Left ventricle myocardium superior (tissue), 1 donor: Measurements from ENCODE around the gene LRBA. TPM values are rescaled to one million over a fixed set of nuclear protein-coding genes. Genes with fewer than 3 reads are reported as not detected.
A peak's percentile ranks its signal among the peaks of the same experiment; 100 is the strongest.
"Not testable (repeated sequence)": the region's sequence is repeated elsewhere in the genome, so short reads cannot be mapped to it uniquely, and the experiment has no call there.

Experiments
- ATAC-seq: fragments of 200-7000 bp; cut with Tn5 transposase; one replicate; pipeline ENCODE4 v1.9.1; 2020; ENCODE audit warnings: mild to moderate bottlenecking, moderate library complexity
- DNase-seq: peaks from one replicate; pipeline ENCODE4 v3.0.0-alpha.2; 2020
- intact Hi-C: fragments of 100-400 bp; cut with micrococcal nuclease; formaldehyde crosslinking; loops from one replicate; pipeline ENCODE4 v1.11.0; 2022
- total RNA-seq: library from RNA; stranded (reverse); fragmentation: NEBNext Ultra II Directional; extraction: Animal tissue kit (Norgen Biotek cat#: 25700); gene quantifications from one replicate; pipeline ENCODE4 v1.2.1, GENCODE V29; 2021
- donor health status: DM: no; HTN: yes; CAD: no; lungs with severe emphysema.

The LRBA gene
- total RNA-seq, 1 donor from 2014 or later: 21.4 TPM

DNA sequence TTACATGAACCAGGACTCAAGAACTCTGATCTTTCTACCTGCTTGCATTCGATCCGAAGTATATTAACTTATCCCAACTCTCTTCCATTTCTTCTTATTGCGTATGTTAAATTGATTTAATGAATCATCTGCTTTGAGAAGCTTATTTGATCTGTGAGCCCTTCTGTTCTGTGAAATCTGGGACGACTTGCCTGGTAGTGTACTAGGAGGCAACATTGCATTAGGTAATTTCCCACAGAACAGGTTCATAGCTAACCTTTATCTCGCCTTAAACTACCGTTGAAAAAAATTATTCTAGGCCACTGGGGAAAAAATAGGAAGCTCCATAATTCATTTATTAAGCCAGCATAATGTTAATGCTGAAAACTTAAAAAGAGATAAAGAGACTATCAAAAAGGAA lies 500.4 kb downstream of the LRBA start:
- intact Hi-C loops: no loop called here
- DNase-seq: no peak
- ATAC-seq: no peak

DNA sequence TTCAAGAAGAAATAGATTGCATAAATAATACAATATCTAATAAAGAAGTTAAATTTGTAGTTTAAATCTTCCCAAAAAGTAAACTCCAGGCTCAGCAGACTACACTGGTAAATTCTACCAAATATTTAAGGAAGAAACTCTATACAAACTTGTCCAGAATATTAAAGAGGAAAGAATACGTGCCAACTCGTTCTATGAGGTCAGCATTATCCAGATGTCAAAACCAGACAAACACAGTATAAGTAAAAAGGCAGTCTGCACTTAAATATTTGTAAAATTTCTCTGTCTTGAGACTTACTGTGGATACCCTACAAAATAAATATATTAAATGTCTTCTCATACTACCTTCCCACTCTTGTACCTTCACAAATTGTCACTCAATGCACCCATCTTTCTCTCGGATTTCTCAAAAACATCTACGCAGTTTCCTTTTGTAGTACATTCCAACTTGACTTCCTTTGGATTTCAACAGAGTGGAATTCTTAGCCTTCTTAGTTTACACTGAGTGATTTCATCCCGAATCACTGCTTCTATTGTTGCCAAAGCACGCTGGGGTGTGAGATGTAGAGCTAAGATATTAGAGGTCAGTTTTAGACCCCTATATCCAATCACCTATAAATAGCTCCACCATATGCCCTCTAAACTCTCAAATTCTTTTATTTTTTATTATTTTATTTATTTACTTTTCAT lies 504.8 kb downstream of the LRBA start:
- intact Hi-C loops: no loop called here
- peak; percentile 56 for ATAC-seq
- DNase-seq: no peak

DNA sequence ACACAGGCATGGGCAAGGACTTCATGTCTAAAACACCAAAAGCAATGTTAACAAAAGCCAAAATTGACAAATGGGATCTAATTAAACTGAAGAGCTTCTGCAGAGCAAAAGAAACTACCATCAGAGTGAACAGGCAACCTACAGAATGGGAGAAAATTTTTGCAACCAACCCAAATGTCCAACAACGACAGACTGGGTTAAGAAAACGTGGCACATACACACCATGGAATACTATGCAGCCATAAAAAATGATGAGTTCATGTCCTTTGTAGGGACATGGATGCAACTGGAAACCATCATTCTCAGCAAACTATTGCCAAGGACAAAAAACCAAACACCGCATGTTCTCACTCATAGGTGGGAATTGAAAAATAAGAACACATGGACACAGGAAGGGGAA lies 507.4 kb downstream of the LRBA start:
- ATAC-seq, intact Hi-C loops, DNase-seq: not testable (repeated sequence)

DNA sequence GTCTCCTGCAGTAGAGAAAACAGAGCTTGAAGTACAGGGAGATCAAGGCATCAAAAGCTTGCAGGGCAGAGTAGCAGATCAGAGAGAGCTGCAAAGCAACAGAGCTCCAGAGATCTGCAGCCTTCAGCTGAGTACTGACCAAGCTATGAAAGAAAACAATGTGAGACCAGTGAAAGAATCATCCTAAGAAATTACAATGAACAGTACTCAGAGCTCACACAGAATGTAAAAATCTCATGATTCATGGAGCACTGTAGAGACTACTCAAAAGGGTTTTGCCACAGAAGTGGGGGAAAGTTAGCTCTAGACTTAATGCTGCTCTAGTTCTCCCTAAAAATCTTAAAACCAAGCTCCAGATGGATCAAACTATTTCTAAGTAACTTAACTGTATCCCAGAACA lies 513.1 kb downstream of the LRBA start:
- intact Hi-C loops: no loop called here
- no peak for ATAC-seq
- DNase-seq: no peak

DNA sequence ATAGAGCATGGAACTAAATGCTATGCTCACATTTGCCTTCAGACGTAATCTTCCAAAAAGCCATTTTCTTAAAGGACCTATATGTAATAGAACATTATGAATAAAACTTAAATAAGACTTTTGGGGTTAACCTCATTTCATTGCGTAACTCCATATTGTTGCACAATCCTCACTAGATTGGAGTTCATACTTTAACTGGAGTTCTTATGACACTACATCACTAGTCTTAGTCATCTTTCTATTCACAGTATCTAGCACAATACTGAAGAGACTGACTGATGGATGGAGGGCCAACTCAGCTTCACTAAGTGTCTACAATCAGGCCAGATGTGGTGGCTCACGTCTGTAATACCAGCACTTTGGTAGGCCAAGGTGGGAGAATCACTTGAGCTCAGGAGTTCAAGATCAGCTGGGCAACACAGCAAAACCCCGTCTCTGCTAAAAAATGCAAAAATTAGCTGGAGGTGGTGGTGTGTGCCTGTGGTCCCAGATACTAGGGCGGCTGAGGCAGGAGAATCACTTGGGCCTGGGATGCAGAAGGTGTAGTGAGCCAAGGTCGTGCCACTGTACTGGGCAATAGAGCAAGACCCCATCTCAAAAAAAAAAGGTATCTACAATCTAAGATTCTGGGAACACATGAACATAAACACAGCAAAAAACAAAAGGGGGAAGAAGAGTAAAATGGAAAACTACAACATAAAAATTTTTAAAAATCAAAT lies 513.9 kb downstream of the LRBA start:
- intact Hi-C loops: no loop called here
- DNase-seq (no peak), ATAC-seq (no peak)

DNA sequence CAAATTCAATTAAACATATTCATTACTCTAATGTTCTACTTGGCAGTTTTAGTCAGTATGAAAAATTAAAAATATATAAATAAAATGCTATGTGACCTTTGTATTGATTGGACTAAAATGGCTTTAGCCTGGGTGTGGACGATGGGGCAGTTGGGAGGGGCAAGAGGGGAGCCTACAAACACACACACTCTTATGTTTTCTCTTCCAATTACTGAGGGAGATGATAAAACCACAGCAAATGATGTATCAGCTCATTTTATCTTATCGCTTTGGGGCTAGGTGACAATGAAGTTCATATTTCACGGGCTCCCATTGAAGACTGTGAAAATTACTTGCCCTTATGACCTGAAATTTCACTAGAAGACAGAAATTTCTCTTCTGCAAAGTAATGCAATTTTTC lies 517.5 kb downstream of the LRBA start:
- DNase-seq: no peak
- intact Hi-C loops: no loop called here
- no peak for ATAC-seq

DNA sequence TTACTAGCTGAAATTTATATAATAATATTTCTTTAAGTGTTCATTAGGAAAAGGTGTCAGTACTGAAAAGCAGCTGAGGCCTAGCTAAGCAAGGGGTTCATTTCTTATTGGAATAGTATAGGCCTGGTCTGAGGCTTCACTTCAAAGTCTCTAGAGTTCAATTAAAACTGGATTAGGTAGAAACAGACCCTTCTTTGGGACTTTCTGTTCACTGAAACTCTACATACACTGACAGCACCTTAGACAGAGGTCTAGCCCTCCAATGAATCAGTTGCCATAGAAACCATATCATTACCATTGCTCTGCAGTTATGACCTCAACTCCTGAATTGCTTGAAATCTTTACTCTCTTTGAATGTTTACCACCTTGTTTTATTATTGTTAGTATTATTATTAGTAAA lies 519.5 kb downstream of the LRBA start:
- no peak for DNase-seq
- intact Hi-C loops: no loop called here
- no peak for ATAC-seq

DNA sequence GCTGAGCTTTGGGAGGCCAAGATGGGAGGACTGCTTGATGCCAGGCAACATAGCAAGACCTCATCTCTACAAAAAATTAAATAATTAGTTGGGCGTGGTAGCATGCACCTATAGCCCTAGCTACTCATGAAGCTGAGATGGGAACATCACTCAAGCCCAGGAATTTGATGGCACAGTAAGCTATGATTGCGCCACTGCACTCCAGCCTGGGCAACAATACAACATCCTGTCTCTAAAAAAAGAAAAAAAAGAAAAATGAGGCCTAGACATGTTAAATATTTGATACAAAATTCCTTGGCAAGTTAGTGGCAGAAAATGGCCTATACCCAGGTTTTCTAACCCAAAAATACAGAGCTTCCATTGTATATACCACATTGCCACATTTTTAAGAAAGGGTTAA lies 521.2 kb downstream of the LRBA start:
- DNase-seq: no peak
- no peak for ATAC-seq
- intact Hi-C loops: no loop called here

DNA sequence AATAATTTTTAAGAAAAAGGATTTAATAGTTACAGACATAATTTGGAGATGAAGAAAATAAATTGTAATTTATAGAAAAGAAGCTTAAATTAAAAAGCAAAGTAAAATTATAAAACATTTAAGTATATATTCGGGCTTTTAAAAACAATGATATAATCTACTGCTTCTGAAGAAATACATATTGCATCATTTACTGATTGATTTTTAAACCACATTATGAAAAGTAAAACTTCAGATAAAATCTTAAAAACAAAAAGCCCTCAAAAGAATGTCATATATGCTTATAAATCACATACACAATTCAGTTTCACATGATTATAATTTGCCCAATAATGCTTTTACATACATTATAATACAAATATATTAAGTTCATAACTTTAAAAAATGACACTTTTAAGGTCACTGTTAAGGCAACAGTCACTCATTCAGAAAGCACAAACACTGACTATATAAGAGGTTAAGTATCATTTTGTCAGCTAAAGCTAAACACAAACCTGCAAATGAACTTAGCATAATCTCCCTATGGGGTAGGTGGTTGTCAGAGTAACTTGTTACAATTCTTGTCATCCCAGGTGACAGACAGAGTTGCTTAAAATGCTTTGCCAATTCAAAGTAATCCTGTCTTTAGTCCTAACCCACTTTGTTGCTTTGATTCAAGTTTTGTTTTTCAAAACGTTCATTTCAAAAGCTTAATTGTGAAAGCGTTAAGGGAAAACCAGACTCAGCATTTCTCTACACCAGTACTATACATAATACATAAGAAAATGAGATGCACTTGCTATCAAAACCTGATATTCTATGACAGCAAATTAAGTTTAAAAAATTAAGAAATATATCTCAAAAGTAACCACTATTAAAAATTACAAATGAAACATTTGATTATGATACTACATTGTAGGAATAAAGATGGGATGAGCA lies 523.7 kb downstream of the LRBA start:
- intact Hi-C loops: no loop called here
- ATAC-seq (no peak), DNase-seq (no peak)

DNA sequence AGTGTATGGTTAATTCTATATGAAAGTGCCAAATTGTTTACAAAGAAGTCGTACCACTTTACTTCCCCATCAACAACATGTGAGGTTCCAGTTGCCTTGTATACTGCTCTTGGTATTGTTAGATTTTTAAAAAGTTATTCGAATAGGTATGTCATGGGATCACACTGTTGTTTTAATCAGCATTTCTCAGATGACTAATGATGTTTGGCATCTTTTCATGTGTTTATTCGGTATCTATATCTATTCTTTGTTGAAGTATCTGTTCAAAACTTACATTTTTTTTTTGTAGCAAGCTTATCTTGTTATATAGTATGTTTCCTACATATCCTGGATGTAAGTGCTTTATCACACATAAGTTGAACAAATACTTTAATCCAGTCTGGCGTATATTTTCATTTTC lies 532.5 kb downstream of the LRBA start:
- DNase-seq: no peak
- ATAC-seq: no peak
- intact Hi-C loops: no loop called here

DNA sequence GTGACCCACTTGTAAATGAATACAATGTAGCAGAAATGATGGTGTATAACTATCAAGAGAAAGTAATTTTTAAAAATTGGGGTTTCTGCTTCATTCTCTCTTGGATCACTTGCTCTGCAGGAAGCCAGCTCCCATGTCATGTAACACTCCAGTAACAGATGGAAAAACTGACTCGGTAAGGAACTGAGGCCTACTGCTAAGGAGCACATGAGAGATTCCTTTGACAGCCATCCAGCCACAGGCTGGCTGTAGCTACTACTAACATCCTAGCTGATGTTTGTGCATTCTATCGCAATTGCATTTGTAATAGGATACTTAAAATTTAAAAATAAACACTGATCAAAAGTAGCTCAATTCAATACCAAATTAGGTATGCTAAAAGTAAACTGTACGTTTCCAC lies 535.4 kb downstream of the LRBA start:
- no peak for ATAC-seq
- intact Hi-C loops: no loop called here

DNA sequence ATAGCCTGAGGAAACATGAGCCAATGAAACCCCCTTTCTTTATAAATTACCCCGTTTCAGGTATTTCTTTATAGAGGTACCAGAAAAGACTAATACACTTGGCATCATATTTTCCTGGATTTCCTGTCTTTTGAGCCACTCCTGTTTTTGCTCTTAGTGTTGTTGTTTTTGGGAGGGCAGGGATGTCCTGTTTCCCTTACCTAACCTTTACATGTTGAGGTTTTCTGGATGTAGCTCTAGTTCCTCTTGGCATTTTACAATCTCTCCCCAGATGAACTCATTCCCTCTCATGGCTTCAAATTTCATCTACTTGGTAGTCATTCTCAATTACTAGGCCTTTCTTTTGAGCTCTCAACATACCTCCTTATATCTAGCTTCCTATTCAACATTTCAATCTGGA lies 537.2 kb downstream of the LRBA start:
- intact Hi-C loops: no loop called here
- ATAC-seq (no peak), DNase-seq (no peak)

More for the DNA sequence above, 535.4 kb downstream of the LRBA start:
- DNase-seq: no peak

DNA sequence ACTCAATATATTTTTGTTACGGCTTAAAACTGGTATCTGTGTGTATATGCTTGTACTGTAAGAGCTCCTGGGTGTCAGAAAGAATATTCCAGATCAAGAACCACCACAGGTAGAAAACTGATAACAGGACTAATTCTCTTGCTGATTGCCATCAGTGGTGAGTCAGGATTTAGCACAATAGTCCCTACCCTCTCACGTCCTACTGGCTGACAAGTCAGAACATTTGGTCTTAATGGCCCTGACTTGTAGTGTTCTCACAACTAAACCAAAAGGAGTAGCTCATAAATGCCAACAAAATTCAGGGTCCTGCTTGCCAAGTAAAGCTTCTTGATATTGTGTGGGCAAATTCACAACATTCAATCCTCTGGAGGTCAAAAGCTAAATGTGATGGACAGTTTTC lies 538.3 kb downstream of the LRBA start:
- ATAC-seq (no peak), DNase-seq (no peak)
- intact Hi-C loops: no loop called here

DNA sequence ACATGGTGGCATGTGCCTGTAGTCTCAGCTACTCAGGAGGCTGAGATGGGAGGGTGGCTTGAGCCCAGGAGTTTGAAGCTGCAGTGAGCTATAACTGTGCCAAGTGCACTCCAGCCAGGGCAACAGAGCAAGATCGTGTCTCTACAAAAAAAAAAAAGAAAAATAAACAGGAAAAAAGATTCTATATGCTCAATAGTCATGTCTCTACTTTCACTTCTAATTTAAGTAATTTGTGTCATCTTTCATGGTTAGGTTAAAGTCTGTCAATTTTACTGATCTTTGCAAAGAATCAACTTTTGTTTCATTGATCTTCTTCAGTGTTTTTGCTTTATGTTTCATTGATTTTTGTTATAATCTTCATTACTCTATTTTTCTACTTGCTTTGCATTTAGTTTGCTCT lies 539.3 kb downstream of the LRBA start:
- no peak for ATAC-seq

DNA sequence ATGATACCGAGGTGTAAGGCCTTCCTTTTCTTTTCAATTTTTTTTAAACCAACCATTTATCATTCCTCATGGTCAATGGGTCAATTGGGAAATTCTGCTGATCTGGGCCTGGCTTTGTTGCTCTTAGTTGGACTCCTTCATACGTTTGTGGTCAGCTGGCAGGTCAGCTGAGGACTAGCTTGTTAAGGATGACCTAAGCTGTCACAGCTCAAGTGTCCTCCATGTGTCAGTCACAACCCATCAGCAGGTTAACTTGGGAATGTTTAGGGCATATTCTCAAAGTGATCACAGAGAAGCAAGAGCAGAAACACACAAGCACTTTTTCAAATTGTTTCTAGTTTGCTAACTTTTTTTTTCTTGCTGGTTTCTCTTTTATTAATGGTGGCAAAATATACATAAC lies 550.6 kb downstream of the LRBA start:
- DNase-seq: no peak
- intact Hi-C loops: no loop called here
- ATAC-seq: no peak

More for the DNA sequence above, 539.3 kb downstream of the LRBA start:
- intact Hi-C loops: no loop called here
- no peak for DNase-seq

DNA sequence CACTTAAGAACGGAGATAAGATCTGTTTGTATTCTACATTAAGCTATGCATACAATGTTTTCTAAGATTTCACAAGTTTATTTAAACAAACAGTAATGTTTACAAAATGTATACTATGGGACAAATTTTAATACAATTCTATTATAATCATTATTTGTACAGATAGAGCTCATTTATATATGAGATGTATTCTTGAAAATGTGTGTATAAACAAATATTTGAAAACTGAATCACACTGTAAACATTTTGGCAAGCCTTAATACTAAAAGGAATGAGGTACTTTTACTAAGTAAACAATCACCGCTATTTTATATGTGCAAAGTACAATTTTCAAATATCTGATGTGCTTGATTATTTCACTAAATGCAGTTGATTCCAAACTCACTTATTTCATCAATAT lies 552.3 kb downstream of the LRBA start:
- ATAC-seq: no peak
- intact Hi-C loops: no loop called here
- no peak for DNase-seq

DNA sequence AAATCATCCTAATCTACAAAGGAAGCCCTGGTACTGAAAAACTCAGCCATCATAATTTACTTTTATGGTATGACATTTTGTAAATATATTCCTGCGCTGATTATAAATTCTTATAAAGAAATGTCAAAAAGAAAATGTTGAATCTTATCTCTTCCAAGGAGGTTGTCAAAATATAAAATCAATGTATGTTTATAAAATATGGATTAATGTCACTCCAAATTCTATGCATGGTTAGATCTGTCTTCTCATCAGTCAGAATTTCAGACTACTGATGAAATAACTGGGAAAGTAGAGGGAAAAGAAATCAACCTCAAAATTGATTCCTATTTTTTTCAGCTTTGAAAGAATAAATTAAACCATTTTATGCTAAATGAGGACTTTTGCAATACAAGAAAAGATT lies 553.1 kb downstream of the LRBA start:
- no peak for DNase-seq
- intact Hi-C loops: no loop called here
- no peak for ATAC-seq

DNA sequence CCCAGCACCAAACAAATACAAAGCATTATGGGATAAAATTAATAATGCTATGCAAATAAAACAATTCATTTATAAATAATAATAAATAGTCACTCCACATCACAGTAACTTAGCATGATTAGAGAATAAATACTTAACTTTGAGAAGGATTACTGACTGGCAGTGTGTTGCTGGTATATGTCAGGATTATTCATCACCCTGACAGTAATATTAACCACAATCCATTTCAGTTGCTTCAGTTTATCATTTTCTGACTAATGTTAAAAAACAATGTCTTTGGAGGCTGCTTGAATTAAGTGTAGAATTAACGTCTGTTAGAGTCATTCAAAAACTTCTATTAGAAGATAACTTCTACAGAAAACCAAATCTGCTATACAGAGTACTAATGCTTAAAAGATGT lies 557.3 kb downstream of the LRBA start:
- intact Hi-C loops: no loop called here
- ATAC-seq: no peak
- no peak for DNase-seq

DNA sequence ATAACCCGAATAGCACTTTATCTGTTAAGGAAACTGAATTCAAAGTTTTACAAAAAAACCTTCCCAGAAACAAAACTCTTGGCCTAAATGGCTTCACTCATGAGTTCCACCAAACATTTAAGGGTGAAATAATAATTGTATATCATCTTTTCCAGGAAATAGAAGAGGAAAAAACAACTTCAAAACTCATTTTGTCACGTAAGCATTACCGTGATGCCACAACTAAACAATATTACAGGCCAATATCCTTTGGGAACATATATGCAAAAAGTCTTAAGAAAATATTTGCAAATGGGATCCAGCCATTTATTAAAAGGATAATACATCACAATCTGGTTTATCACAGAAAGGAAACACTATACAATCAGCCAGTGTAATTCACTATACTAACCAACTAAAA lies 563.2 kb downstream of the LRBA start:
- DNase-seq (no peak), ATAC-seq (no peak)
- intact Hi-C loops: no loop called here

DNA sequence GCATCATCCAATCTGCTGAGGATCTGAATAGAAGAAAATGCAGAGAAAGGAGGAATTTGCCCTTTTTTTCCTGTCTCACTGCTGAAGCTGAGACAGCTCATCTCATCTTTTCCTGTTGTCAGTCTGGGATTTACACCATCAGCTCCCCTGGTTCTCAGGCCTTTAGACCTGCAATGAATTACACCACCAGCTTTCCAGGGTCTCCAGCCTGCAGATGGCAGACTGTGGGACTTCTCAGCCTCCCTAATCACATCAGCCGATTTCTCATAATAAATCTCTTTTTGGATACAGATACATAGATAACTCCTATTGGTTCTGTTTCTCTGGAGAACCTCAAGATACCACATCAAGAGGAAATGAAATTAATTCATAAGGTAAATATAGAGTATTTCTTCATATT lies 567.7 kb downstream of the LRBA start:
- DNase-seq: no peak
- intact Hi-C loops: no loop called here
- ATAC-seq: no peak
